NCI-H1694 (cell line): ENCODE results near the gene CCDC178.
"Not testable (repeated sequence)": the region's sequence is repeated elsewhere in the genome, so short reads cannot be mapped to it uniquely, and the experiment has no call there.

Source experiments
- DNase-seq: peaks from one replicate; lab custom pipeline; 2025; lab: John Stamatoyannopoulos, UW

Gene CCDC178

DNA sequence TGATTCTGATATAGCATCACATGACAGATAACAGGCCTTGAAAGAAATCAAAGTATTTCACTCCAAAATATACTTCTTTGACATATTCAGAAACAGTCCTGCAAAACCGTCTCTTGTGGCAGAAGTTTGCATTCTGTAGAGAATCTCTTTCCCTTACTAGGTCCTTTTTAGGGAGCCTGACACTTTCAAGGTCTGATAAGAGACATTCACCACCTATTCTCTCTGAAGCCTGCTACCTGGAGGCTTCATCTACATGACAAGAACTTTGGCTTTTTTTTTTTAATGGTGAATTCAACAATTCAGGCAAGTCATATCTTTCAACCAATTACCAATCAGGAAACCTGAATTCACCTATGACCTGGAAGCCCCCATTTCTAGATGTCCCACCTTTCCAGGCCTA, 83.8 kb downstream of the CCDC178 start:
- DNase-seq = no peak

DNA sequence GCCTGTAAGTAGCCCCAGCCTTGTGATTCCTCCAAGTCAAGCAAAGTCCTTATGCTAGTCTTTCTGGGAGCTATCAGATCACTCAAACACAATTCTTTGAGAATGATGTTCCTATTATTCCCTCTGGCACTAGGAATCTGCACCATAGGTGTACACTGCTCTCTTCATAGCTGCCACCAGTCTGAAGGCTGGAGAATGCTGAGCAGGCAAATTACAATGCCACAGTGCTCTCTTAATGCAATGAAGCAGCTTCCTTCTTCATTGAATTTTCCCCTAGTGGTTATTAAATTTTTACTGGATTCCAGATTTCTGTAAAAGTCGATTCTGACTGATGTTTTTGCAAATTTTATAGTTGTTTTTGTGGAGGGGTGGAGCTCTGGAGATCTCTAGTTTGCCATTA, 84.8 kb downstream of the CCDC178 start:
- no peak for DNase-seq

DNA sequence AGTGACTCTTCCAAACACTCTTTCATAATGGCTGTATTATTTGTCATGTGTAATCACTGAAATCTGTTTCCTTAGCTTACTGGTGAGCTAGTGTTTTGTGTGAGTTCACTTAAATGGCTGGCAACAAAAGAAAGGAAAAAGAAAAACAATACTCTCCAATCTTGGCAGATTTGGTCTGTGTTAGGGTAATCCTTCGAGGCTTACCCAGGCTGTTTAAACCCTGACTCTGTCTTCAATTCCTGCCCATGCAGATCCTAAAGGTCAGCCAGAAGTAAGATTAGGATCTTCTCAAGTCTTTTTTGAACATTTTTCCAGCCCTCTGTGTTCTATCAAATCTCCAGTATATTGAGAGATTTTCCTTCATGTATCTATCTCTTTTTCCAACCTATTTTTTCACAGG, 85.3 kb downstream of the CCDC178 start:
- no peak for DNase-seq

DNA sequence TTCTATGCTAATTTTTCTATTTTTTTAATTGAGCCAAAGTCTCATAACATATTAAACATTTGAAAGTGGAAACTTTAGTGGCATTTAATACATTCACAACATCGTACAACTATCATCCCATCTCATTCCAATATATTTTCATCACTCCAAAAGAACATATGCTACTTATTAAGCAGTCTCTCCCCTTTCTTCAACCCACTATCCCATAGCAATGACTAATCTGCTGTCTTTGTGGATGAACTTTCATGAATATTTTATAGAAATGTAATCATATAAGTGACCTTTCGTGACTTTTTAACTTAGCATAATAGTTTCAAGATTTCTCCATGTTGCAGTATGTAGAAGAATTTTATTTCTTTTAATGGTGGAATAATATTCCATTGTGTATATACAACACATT, 90.3 kb downstream of the CCDC178 start:
- no peak for DNase-seq

DNA sequence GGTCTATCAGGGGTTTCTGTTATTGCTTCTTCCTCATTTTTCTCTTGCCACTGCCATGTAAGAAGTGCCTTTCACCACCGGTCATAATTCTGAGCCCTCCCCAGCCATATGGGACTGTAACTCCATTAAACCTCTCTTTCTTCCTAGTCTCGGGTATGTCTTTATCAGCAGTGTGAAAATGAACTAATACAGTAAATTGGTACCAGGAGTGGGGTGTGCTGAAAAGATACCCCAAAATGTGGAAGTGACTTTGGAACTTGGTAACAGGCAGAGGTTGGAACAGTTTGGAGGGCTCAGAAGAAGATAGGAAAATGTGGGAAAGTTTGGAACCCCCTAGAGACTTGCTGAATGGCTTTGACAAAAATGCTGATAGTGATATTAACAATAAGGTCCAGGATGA, 100.8 kb downstream of the CCDC178 start:
- DNase-seq = not testable (repeated sequence)

DNA sequence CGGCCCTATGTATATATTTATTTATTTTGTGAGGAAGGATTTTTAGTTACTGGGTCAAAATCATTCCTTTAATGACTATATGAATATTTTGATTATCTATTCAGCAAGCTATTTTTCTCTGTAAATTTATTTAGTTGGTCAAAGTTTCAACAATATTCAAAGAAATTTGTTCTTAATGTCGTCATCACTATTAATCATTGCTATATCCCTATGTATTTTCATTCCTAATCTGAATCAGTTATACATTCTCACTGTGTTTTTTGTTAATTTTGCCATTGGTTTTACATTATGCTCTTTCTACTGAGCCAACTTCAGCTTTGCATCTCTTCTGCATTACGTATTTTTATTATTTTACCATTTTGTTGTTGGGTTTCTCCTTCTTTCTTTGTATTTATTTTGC, 105.7 kb downstream of the CCDC178 start:
- no peak for DNase-seq

DNA sequence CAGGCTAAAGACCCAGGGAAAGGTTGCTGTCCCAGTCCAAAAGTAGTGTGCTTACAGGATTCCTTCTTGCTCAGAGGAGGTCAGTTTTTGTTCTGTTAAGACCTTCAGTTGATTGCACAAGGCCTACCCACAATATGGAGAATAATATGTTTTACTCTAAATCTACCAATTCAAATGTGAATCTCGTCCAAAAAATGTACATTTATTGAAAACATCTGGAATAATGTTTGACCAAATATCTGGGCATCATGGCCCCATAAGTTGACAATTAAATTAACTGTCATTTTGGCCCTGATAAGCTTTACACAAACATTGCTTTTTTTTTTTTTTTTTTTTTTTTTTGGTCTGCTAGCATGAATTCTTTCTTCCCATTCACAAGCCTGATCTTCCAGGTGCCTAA, 109.8 kb downstream of the CCDC178 start:
- no peak for DNase-seq

DNA sequence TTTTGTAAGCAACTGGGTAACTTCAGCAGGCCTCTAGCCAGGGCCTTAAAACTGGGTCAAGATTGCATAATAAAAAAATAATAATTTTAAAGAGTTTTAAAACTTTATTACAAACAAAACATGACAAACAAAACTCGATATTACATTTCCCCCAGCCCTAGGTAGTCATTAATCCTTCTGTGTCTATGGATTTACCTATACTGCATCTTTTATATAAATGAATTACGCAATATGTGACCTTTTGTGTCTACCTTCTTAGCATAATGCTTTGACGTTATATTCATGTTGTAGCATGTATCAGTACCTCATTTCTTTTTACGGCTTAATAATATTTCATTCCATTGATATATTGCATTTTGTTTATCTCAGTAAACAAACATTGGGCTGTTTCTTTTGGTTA, 113.5 kb downstream of the CCDC178 start:
- DNase-seq = no peak

DNA sequence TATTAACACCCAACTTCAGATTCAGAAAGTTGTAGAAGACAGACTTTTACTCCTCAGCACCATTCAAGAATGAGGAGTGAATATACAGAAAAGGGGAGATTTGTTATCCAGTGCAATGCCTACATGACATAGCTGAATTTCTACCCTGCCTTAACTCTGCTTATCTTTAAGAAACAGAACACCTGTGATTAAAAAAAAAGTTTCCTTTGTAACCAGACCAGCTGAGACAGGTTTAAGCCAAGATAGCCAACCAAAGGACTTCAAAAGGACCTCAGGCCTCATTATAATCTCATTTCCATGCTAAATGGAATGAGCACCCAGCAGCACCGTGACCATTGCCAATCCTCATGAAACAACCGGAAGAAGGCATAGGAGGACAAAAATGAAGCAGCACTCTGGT, 122.9 kb downstream of the CCDC178 start:
- DNase-seq = no peak

DNA sequence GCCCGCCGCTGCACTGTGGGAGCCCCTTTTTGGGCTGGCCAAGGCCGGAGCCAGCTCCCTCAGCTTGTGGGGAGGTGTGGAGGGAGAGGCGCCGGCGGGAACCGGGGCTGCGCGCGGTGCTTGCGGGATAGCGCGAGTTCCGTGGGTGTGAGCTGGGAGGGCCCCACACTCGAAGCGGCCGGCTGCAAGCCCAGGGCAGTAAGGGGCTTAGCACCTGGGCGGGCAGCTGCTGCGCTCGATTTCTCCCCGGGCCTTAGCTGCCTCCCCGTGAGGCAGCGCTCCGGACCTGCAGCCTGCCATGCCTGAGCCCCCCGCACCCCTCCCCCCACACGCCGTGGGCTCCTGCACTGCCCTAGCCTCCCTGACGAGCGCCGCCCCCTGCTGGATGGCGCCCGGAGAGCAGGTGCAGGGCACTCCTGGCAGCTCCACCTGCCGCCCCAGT, 124.4 kb downstream of the CCDC178 start:
- no peak for DNase-seq

DNA sequence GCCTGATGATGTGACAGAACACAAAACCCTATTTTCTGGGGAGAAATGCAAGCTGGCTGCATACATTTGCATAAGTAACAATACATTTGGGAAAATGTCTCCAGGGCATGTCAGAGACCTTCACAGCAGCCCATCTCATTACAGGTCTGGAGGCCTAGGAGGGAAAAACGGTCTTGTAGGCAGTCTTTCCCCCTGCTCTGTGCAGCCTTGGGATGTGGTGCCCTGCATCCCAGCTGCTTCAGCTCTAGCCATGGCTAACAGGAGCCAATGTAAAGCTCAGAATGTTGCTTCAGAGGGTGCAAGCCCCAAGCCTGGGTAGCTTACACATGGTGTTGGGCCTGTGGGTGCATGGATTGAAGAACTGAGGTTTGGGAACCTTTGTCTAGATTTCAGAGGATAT, 133.0 kb downstream of the CCDC178 start:
- no peak for DNase-seq

DNA sequence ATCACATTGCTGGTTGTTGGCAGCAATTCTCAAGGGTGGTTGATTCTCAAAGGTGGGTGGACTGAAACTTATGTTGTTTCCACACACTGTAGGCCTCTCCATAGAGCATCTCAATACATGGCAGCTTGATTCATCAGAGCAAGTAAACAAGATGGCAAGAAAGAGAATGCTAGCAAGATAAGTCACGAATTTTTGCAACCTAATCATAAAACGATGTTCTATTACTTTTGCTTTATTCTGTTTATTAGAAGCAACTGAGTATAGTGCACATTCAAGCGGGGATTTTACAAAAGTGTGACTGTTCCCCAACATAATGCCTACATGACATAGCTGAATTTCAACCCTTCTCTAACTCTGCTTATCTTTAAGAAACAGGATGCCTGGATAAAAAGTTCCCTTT, 136.2 kb downstream of the CCDC178 start:
- no peak for DNase-seq

DNA sequence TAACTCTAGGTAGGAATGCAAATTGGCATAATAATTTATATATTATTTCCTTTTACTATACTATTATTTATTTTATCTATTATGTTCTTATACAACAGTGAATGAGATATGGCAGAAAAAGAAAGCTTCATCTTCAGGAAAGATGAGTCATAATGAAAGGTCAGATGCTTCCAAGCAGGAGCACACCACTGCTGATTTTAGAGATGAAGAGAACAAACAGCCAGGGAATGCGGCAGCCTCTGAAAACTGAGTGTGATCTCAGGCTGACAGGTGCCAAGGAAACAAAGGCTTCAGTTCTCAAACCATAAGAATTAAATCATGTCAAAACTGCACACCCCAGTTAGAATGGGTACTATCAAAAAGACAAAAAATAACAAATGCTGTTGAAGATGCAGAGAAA, 149.0 kb downstream of the CCDC178 start:
- no peak for DNase-seq

DNA sequence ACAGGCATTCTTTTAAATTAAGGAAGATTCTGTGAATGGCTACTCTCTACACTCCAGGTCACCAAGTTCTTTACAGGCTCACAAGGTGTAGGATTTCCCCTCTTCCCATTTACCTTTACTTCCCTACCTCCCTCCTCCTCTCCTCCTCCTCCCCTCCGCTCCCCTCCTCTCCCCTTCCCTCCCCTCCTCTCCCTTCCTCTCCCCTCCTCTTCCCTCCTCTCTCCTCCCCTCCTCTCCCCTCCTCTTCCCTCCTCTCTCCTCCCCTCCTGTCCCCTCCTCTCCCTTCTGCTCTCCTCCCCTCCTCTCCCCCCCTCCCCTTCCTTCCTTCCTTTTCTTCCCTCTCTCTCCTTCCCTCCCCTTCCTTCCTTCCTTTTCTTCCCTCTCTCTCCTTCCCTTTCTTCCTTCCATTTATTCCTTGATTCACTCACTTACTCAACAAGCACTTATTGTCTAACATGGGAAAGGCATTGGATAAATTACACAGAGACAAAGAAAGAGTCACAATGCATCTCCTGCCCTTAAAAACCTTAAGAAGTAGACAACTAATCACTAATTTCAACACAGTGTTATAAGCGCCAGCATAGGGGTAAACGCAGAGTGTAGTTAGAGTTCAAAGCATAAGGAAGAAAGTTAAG, 152.3 kb downstream of the CCDC178 start:
- DNase-seq = no peak

DNA sequence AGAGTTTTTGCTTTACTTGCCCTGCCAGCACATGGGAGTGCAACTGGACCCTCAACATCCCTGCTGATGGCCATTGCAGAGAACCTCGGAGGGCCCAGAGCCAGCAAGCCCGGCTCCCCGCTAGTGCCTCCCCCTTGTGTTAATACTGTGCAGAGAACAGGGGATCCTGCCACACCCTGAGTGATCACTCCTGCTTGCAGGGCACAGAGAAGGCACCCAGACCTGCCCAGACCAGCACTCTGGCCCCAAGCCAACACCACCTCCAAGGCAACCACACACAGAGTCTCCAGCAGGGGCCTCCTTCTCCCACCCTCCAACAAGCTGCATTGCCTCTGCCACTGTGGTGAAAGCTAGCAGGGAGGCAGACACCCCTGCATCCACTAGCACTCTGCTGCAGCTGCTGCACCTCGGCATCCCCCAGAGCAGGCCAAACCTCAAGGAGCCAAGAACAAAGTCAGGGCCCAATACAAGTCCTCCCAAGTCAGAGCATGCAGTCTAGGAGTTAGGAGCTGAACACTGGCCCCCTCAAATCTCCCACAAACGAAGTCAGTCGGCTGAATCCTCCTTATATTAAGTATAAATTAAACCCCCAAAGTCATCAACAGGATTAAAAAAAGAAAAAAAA, 157.7 kb downstream of the CCDC178 start:
- no peak for DNase-seq

DNA sequence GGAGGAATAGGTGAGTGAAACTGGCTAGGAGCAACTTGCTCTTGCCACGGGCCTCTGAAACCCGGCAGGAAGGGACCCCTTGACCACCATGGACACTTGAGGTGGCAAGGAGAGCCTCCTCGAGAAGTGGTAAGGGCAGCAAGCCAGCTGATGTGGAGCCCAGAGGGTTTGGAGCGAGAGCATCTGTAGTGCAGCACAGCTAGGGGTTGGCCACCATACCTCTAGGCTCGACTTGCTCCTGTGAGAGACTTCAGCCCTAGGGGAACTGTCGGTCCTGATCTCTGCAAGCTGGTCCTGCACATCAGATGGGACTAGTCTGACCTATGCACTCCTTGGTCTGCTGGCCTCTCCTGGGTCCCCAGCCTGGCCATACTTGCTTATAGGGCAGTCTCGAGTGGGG, 158.4 kb downstream of the CCDC178 start:
- no peak for DNase-seq

DNA sequence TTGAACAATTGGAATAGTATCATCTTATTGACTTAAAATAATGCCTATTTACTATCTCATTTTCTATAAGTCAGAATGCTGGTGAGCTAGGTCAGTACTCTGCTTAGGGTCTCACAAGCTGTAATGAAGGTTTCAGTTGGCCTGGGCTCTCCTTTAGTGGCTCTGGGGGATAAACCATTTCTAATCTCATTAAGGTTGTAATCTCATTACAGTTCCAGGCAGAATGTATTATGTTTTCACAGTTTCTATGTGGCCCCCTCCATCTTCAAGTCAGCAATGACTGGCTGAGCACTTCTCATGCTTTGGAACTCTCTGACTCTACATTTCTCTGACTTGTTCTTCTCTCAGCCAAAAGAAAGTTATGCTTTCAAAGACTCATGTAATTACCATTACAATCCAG, 163.1 kb downstream of the CCDC178 start:
- DNase-seq = no peak

DNA sequence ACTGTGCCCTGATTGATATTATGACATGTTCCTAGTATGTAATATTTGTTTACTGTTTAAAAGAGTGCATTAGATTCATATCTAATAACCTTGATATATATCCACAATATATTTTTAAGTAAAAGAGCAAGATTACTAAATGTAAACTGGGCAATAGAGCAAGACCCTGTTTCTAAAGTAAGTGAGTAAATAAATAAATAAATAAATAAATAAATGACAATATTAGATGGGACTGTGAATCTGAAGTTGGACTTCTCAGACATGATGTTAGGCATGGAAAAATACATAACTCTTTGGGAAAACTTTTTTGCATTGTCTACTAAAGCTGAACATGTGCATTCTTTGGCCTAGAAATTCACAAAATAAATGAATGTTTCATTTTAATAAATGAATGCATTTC, 164.7 kb downstream of the CCDC178 start:
- no peak for DNase-seq

DNA sequence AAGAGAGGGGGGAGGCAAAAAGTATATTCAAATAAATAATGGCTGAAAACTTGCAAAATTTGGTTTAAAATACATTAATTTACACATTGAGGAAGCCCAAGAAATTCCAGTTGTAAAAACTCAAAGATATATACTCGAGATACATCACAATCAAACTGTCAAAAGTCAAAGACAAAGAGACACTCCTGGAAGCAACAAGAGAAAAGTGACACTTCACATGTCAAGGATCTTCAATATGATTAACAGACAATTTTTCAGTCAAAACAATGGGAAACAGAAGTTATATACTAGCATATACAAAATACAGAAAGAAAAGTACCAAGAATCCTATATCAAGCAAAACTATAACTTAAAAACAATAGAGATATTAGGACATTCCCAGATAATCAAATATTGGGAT, 170.2 kb downstream of the CCDC178 start:
- no peak for DNase-seq

DNA sequence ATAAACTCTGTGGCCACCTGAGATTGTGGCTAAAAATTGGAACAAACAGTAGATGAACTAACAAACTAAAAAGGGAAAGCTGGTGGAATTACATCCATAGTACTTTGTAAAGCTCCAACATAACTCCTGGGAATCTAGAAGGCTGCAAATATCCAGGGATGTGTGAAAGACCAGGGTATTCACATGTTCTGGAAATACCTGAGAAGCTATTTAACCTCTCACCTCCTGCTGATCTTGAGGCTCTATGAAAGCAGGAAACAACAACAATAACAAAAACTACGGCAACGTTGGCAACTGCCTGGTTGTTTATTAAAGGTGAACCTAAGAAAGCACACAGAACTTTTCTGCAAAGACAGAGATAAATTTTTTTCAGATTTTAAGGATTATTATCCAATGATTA, 171.3 kb downstream of the CCDC178 start:
- no peak for DNase-seq

DNA sequence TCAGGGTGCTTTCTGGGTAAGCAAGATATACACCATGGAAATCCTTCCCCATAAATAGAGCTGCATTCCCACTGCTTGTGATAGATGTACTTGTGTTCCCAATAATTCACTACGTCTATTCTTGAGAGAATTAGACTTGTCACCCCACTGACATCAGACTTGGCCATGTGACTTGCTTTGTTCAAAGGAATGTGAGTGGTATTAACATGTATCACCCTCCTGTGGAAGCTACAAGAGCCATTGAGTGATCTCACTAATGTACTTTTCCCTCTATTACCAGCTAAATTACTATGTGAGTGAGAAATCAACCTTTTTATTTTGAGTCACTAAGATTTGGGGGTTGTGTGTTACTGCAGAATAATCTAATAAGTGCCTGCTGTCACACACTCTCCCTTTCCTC, 176.0 kb downstream of the CCDC178 start:
- DNase-seq = no peak

DNA sequence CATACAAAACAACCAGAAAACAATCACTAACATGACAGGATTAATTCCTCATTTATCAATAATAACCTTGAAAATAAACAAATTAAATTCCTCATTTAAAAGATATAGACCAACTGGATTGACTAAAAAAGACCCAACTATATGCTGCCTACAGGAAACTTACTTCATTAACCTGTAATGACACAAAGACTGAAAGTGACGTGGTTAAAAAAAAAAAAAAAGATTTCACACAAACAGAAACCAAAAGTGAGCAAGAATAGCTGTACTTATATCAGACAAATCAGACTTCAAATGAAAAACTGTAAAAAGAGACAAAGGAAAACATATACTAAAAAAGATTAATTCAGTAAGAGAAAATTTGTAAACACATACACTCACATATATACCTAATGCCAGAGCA, 201.2 kb downstream of the CCDC178 start:
- no peak for DNase-seq

DNA sequence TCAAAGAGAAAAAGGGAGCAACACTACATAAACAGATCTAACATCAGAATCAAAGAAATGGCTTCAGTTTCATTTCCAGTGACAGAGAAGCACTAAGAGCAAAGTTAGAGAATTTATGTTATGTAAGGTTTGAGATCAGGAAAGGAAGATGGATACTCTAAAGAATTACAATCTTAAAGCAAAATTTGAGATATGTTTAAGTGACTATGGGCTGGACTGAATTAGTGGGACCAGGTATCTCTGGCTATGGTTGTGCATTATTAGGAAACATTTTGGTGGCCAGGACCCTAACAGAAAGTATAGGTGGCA, 208.2 kb downstream of the CCDC178 start:
- DNase-seq = no peak
